NCI-H2227 treated with DMSO at 0.1 percent for 48 hours (cell line): ENCODE results near the gene PPP4R3A.
"Not testable (repeated sequence)": the region's sequence is repeated elsewhere in the genome, so short reads cannot be mapped to it uniquely, and the experiment has no call there.

ENCODE experiments used
- DNase-seq: peaks from one replicate; lab custom pipeline; 2025; lab: John Stamatoyannopoulos, UW

Gene PPP4R3A

GRCh38 chr14:91510171-91511042, at the start of gene PPP4R3A:
PPP4R3A (minus strand) TSS chr14:91510310; CDS start chr14:91509647, 663 bp downstream.
- DNase-seq, result peak; percentile 92

GRCh38 chr14:91555531-91555930, 45.4 kb upstream of the PPP4R3A start:
- DNase-seq, result no peak

GRCh38 chr14:91554535-91555332, 44.6 kb upstream of the PPP4R3A start:
- no peak for DNase-seq

- no peak for DNase-seq
Observed at GRCh38 chr14:91548108-91548507, 38.0 kb upstream of the PPP4R3A start.

- DNase-seq, result no peak
Observed at GRCh38 chr14:91545946-91546716, 36.0 kb upstream of the PPP4R3A start.

- no peak for DNase-seq
Observed at GRCh38 chr14:91545204-91545603, 35.1 kb upstream of the PPP4R3A start.

GRCh38 chr14:91536327-91536726, 26.2 kb upstream of the PPP4R3A start:
- no peak for DNase-seq

- not testable (repeated sequence) for DNase-seq
Observed at GRCh38 chr14:91534059-91534458, 23.9 kb upstream of the PPP4R3A start.

- no peak for DNase-seq
Observed at GRCh38 chr14:91533623-91534022, 23.5 kb upstream of the PPP4R3A start.

- no peak for DNase-seq
Observed at GRCh38 chr14:91523972-91524371, 13.9 kb upstream of the PPP4R3A start.

GRCh38 chr14:91521061-91521640, 11.0 kb upstream of the PPP4R3A start:
- no peak for DNase-seq

GRCh38 chr14:91520138-91520537, 10.0 kb upstream of the PPP4R3A start:
- DNase-seq, result no peak

- DNase-seq, result no peak
Observed at GRCh38 chr14:91519239-91520036, 9.3 kb upstream of the PPP4R3A start.

GRCh38 chr14:91516663-91517388, 6.7 kb upstream of the PPP4R3A start:
- DNase-seq, result no peak

GRCh38 chr14:91515979-91516378, 5.9 kb upstream of the PPP4R3A start:
- DNase-seq, result no peak

GRCh38 chr14:91511043-91511383, 903 bp upstream of the PPP4R3A start:
- no peak for DNase-seq

GRCh38 chr14:91509878-91510170, 286 bp downstream of the PPP4R3A start:
- no peak for DNase-seq

GRCh38 chr14:91509083-91509877, 830 bp downstream of the PPP4R3A start:
- DNase-seq, result no peak

- DNase-seq, result no peak
Observed at GRCh38 chr14:91508105-91508504, 2.0 kb downstream of the PPP4R3A start.

GRCh38 chr14:91506226-91506625, 3.9 kb downstream of the PPP4R3A start:
- no peak for DNase-seq
